ENCODE data around the gene PARK7. TPM values are rescaled to one million over a fixed set of nuclear protein-coding genes. Genes with fewer than 3 reads are reported as not detected.

Gene PARK7
- total RNA-seq, 1 donor = 72.3 TPM

- Histone ChIP-seq H3K27me3 (ENCODE audit: insufficient read depth, low read length) (no peaks in the 10 kb centered on the region), H3K4me3 (ENCODE audit: low read length) (no peak overlapping the region), H3K4me1 (ENCODE audit: insufficient read depth, low read length) (peaks cover 6% of the 10 kb centered on the region)
These were observed 43.5 kb downstream of the PARK7 start for GRCh38 chr1:8004803-8005573.

GRCh38 chr1:8006037-8006963 is 44.8 kb downstream of the PARK7 start:
- H3K27me3 ChIP-seq (ENCODE audit: insufficient read depth, low read length) = no peaks in the 10 kb centered on the region
- H3K4me1 ChIP-seq (ENCODE audit: insufficient read depth, low read length) = peaks cover 6% of the 10 kb centered on the region

More at GRCh38 chr1:8004803-8005573, 43.5 kb downstream of the PARK7 start:
- no peaks in the 10 kb centered on the region for H3K9me3 ChIP-seq (ENCODE audit: low read depth, low read length)

GRCh38 chr1:8009043-8010002 is 47.8 kb downstream of the PARK7 start:
- H3K4me1 ChIP-seq (ENCODE audit: insufficient read depth, low read length) = peaks cover 6% of the 10 kb centered on the region
- H3K4me3 ChIP-seq (ENCODE audit: low read length) = no peak overlapping the region
- no peaks in the 10 kb centered on the region for H3K27me3 ChIP-seq (ENCODE audit: insufficient read depth, low read length)
- H3K9me3 ChIP-seq (ENCODE audit: low read depth, low read length) = no peaks in the 10 kb centered on the region

More at GRCh38 chr1:8006037-8006963, 44.8 kb downstream of the PARK7 start:
- no peaks in the 10 kb centered on the region for H3K9me3 ChIP-seq (ENCODE audit: low read depth, low read length)
- H3K4me3 ChIP-seq (ENCODE audit: low read length) = no peak overlapping the region

GRCh38 chr1:8010080-8010664 is 48.7 kb downstream of the PARK7 start:
- no peaks in the 10 kb centered on the region for H3K9me3 ChIP-seq (ENCODE audit: low read depth, low read length)
- peaks cover 6% of the 10 kb centered on the region for H3K4me1 ChIP-seq (ENCODE audit: insufficient read depth, low read length)
- no peaks in the 10 kb centered on the region for H3K27me3 ChIP-seq (ENCODE audit: insufficient read depth, low read length)
- H3K4me3 ChIP-seq (ENCODE audit: low read length) = no peak overlapping the region

- H3K4me3 ChIP-seq (ENCODE audit: low read length) = no peak overlapping the region
- peaks cover 5% of the 10 kb centered on the region for H3K27me3 ChIP-seq (ENCODE audit: insufficient read depth, low read length)
- H3K9me3 ChIP-seq (ENCODE audit: low read depth, low read length) = no peaks in the 10 kb centered on the region
- no peaks in the 10 kb centered on the region for H3K4me1 ChIP-seq (ENCODE audit: insufficient read depth, low read length)
These were observed 49.5 kb downstream of the PARK7 start for GRCh38 chr1:8011016-8011415.

GRCh38 chr1:8011923-8012858 is 50.7 kb downstream of the PARK7 start:
- Histone ChIP-seq H3K9me3 (ENCODE audit: low read depth, low read length) (no peaks in the 10 kb centered on the region), H3K4me3 (ENCODE audit: low read length) (no peak overlapping the region), H3K27me3 (ENCODE audit: insufficient read depth, low read length) (peaks cover 15% of the 10 kb centered on the region), H3K4me1 (ENCODE audit: insufficient read depth, low read length) (no peaks in the 10 kb centered on the region)

- H3K4me3 ChIP-seq (ENCODE audit: low read length) = no peak overlapping the region
- peaks cover 20% of the 10 kb centered on the region for H3K27me3 ChIP-seq (ENCODE audit: insufficient read depth, low read length)
- H3K9me3 ChIP-seq (ENCODE audit: low read depth, low read length) = no peaks in the 10 kb centered on the region
- no peaks in the 10 kb centered on the region for H3K4me1 ChIP-seq (ENCODE audit: insufficient read depth, low read length)
These were observed 51.4 kb downstream of the PARK7 start for GRCh38 chr1:8012955-8013354.

- Histone ChIP-seq H3K4me3 (ENCODE audit: low read length) (no peak overlapping the region), H3K27me3 (ENCODE audit: insufficient read depth, low read length) (peaks cover 20% of the 10 kb centered on the region), H3K9me3 (ENCODE audit: low read depth, low read length) (no peaks in the 10 kb centered on the region), H3K4me1 (ENCODE audit: insufficient read depth, low read length) (no peaks in the 10 kb centered on the region)
These were observed 51.9 kb downstream of the PARK7 start for GRCh38 chr1:8013399-8013798.

- Histone ChIP-seq H3K9me3 (ENCODE audit: low read depth, low read length) (no peaks in the 10 kb centered on the region), H3K4me3 (ENCODE audit: low read length) (no peak overlapping the region), H3K4me1 (ENCODE audit: insufficient read depth, low read length) (no peaks in the 10 kb centered on the region), H3K27me3 (ENCODE audit: insufficient read depth, low read length) (peaks cover 20% of the 10 kb centered on the region)
These were observed 52.3 kb downstream of the PARK7 start for GRCh38 chr1:8013800-8014199.

- Histone ChIP-seq H3K9me3 (ENCODE audit: low read depth, low read length) (no peaks in the 10 kb centered on the region), H3K4me3 (ENCODE audit: low read length) (no peak overlapping the region), H3K4me1 (ENCODE audit: insufficient read depth, low read length) (no peaks in the 10 kb centered on the region), H3K27me3 (ENCODE audit: insufficient read depth, low read length) (peaks cover 20% of the 10 kb centered on the region)
These were observed 53.0 kb downstream of the PARK7 start for GRCh38 chr1:8014381-8014988.

- no peaks in the 10 kb centered on the region for H3K9me3 ChIP-seq (ENCODE audit: low read depth, low read length)
- peaks cover 20% of the 10 kb centered on the region for H3K27me3 ChIP-seq (ENCODE audit: insufficient read depth, low read length)
- peaks cover 3% of the 10 kb centered on the region for H3K4me1 ChIP-seq (ENCODE audit: insufficient read depth, low read length)
- H3K4me3 ChIP-seq (ENCODE audit: low read length) = no peak overlapping the region
These were observed 53.7 kb downstream of the PARK7 start for GRCh38 chr1:8015036-8015808.

- Histone ChIP-seq H3K4me1 (ENCODE audit: insufficient read depth, low read length) (peaks cover 3% of the 10 kb centered on the region), H3K4me3 (ENCODE audit: low read length) (no peak overlapping the region), H3K9me3 (ENCODE audit: low read depth, low read length) (no peaks in the 10 kb centered on the region), H3K27me3 (ENCODE audit: insufficient read depth, low read length) (peaks cover 20% of the 10 kb centered on the region)
These were observed 54.3 kb downstream of the PARK7 start for GRCh38 chr1:8015809-8016165.

Measured in mononuclear cell (primary cell).